ENCODE data around the gene KLHL8. TPM values are rescaled to one million over a fixed set of nuclear protein-coding genes. Genes with fewer than 3 reads are reported as not detected.

The KLHL8 gene
- polyA plus RNA-seq, 1 donor (not counting 4 experiments of a cell fraction or from before 2014, with no cell fraction given), result 6.7 TPM

- DNase-seq (ENCODE audit: low read depth, low spot score) (no peak), FAIRE-seq (no peak)
- Histone ChIP-seq H3K4me2 (ENCODE audit: control insufficient read depth, extremely low read depth, insufficient read depth, low read depth, low read length) (no peak overlapping the region), H4K20me1 (ENCODE audit: control insufficient read depth, extremely low read depth, insufficient read depth, low read length) (no peaks in the 10 kb centered on the region), H3K36me3 (ENCODE audit: control insufficient read depth in 2 of 2, extremely low read depth in 1 of 2, insufficient read depth in 2 of 2, low read length in 2 of 2) (no peaks in the 10 kb centered on the region), H3K27me3 (ENCODE audit: control insufficient read depth, extremely low read depth, insufficient read depth, low read length) (no peaks in the 10 kb centered on the region), H3K27ac (ENCODE audit: control insufficient read depth, insufficient read depth, low read length) (no peak overlapping the region), H3K9me3 (ENCODE audit: control insufficient read depth, low read depth, low read length) (no peaks in the 10 kb centered on the region), H2AFZ (ENCODE audit: control insufficient read depth, low read length) (no peak overlapping the region), H3K4me1 (ENCODE audit: control insufficient read depth, extremely low read depth, insufficient read depth, low read length) (no peaks in the 10 kb centered on the region), H3K9ac (ENCODE audit: control insufficient read depth, extremely low read depth, insufficient read depth, low read length) (no peak overlapping the region), H3K9me1 (ENCODE audit: control insufficient read depth, extremely low read depth, insufficient read depth, low read length) (no peaks in the 10 kb centered on the region), H3K4me3 (ENCODE audit: control insufficient read depth in 2 of 3, extremely low read depth in 1 of 3, insufficient read depth in 2 of 3, low read depth in 1 of 3, low read length in 3 of 3) (no peak overlapping the region), H3K79me2 (ENCODE audit: control insufficient read depth, insufficient read depth, low read length) (no peaks in the 10 kb centered on the region)
- dilution Hi-C loops (cut with MboI; ENCODE audit: extremely low pct_ligation_motif_present, low sequenced_read_pairs), result no loop called here
- TF ChIP-seq EZH2 (IDR thresholded peaks at IDR 0.05; ENCODE audit: low read length) (no peak), CTCF (optimal IDR thresholded peaks at IDR 0.05 in 1 of 3, IDR thresholded peaks at IDR 0.05 in 1 of 3, conservative IDR thresholded peaks at IDR 0.05 in 1 of 3; ENCODE audit: extremely low read depth in 1 of 3, insufficient read depth in 2 of 3, low read length in 3 of 3) (no peak)
Observed at GRCh38 chr4:87227751-87228151, 7.3 kb upstream of the KLHL8 start.

GRCh38 chr4:87225936-87226335, 5.5 kb upstream of the KLHL8 start:
- H3K79me2 ChIP-seq (ENCODE audit: control insufficient read depth, insufficient read depth, low read length), result no peaks in the 10 kb centered on the region
- H2AFZ ChIP-seq (ENCODE audit: control insufficient read depth, low read length), result no peak overlapping the region
- no peaks in the 10 kb centered on the region for H4K20me1 ChIP-seq (ENCODE audit: control insufficient read depth, extremely low read depth, insufficient read depth, low read length)
- no peak overlapping the region for H3K9ac ChIP-seq (ENCODE audit: control insufficient read depth, extremely low read depth, insufficient read depth, low read length)
- no peaks in the 10 kb centered on the region for H3K9me3 ChIP-seq (ENCODE audit: control insufficient read depth, low read depth, low read length)
- H3K4me1 ChIP-seq (ENCODE audit: control insufficient read depth, extremely low read depth, insufficient read depth, low read length), result peaks cover under 1% of the 10 kb centered on the region
- H3K9me1 ChIP-seq (ENCODE audit: control insufficient read depth, extremely low read depth, insufficient read depth, low read length), result no peaks in the 10 kb centered on the region
- no peak overlapping the region for H3K27ac ChIP-seq (ENCODE audit: control insufficient read depth, insufficient read depth, low read length)
- no peak overlapping the region for H3K4me2 ChIP-seq (ENCODE audit: control insufficient read depth, extremely low read depth, insufficient read depth, low read depth, low read length)
- H3K4me3 ChIP-seq (ENCODE audit: control insufficient read depth in 2 of 3, extremely low read depth in 1 of 3, insufficient read depth in 2 of 3, low read depth in 1 of 3, low read length in 3 of 3), result no peak overlapping the region
- dilution Hi-C loops (cut with MboI; ENCODE audit: extremely low pct_ligation_motif_present, low sequenced_read_pairs), result no loop called here
- no peak for FAIRE-seq
- H3K27me3 ChIP-seq (ENCODE audit: control insufficient read depth, extremely low read depth, insufficient read depth, low read length), result no peaks in the 10 kb centered on the region
- TF ChIP-seq EZH2 (IDR thresholded peaks at IDR 0.05; ENCODE audit: low read length), result no peak
- TF ChIP-seq CTCF (optimal IDR thresholded peaks at IDR 0.05 in 1 of 3, IDR thresholded peaks at IDR 0.05 in 1 of 3, conservative IDR thresholded peaks at IDR 0.05 in 1 of 3; ENCODE audit: extremely low read depth in 1 of 3, insufficient read depth in 2 of 3, low read length in 3 of 3), result no peak
- DNase-seq (ENCODE audit: low read depth, low spot score), result no peak
- no peaks in the 10 kb centered on the region for H3K36me3 ChIP-seq (ENCODE audit: control insufficient read depth in 2 of 2, extremely low read depth in 1 of 2, insufficient read depth in 2 of 2, low read length in 2 of 2)

All from keratinocyte (primary cell).